ENCODE measurements around the gene PROB1.

- TF ChIP-seq CTCF (IDR thresholded peaks at IDR 0.05 in 4 of 5, conservative IDR thresholded peaks at IDR 0.05 in 1 of 5), result peak in 1 of 5 experiments; percentile 28
- TF ChIP-seq POLR2A (IDR thresholded peaks at IDR 0.05), result peak; percentile 36 to 38
These were observed 19.8 kb upstream of the PROB1 start for GRCh38 chr5:139414581-139415130.

All from gastrocnemius medialis (tissue), 4 donors.